ENCODE results near the gene RECK. TPM values are rescaled to one million over a fixed set of nuclear protein-coding genes. Genes with fewer than 3 reads are reported as not detected.
"Not testable (repeated sequence)": the region's sequence is repeated elsewhere in the genome, so short reads cannot be mapped to it uniquely, and the experiment has no call there.

RECK gene
- total RNA-seq, 1 experiment from 2014 or later = 10.3 TPM

DNA sequence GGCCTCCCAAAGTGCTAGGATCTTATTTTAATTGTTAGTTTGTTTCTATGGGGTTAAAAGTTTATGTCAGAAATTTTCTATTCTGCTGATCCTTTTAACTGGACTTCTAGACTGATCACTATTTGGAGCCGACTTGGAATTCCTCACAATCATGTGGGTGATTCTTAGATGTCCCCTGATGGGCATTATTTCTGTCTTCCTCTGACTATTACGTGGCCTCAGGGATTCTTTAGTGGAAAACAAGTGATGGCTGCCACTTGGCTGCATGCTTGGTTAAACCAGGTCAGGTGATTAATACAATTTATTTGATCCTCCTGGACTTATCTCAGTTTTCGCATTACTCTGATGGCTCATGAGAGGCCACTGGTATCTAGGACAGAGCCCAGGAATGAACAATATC lies 46.6 kb upstream of the RECK start:
- Histone ChIP-seq H2BK20ac (ENCODE audit: low read depth, low read length, poor library complexity, severe bottlenecking) (no peak overlapping the region), H4K8ac (replicated peaks; ENCODE audit: insufficient read length, low read depth, low read length) (no peak overlapping the region), H2AK5ac (ENCODE audit: insufficient read length, low read length) (no peak overlapping the region), H3K79me2 (ENCODE audit: insufficient read depth, low read length) (no peaks in the 10 kb centered on the region), H2BK120ac (ENCODE audit: low read depth, low read length, poor library complexity, severe bottlenecking) (no peak overlapping the region), H3K27ac (ENCODE audit: insufficient read length, low read depth, low read length) (no peak overlapping the region), H3K14ac (ENCODE audit: insufficient read depth, low read length) (no peak overlapping the region), H4K20me1 (ENCODE audit: control insufficient read depth, insufficient read depth, insufficient read length) (no peaks in the 10 kb centered on the region), H3K79me1 (ENCODE audit: insufficient read depth, low read depth, low read length, poor library complexity, severe bottlenecking) (no peaks in the 10 kb centered on the region), H4K91ac (ENCODE audit: insufficient read length, low read depth, low read length) (no peak overlapping the region), H2AFZ (ENCODE audit: low read length) (no peak overlapping the region), H3K4me2 (ENCODE audit: insufficient read depth, insufficient read length, low read length) (no peak overlapping the region), H3K4ac (ENCODE audit: low read depth, low read length) (no peak overlapping the region), H2BK5ac (ENCODE audit: insufficient read length, low read length) (no peak overlapping the region), H2BK15ac (ENCODE audit: low read depth, low read length) (no peak overlapping the region), H4K5ac (ENCODE audit: insufficient read length, low read depth, low read length) (no peak overlapping the region), H3K56ac (ENCODE audit: insufficient read length, low read depth, low read length) (no peak overlapping the region), H2BK12ac (ENCODE audit: insufficient read length, low read depth, low read length) (no peak overlapping the region), H3K27me3 (ENCODE audit: insufficient read depth, low read length) (no peaks in the 10 kb centered on the region), H3T11ph (ENCODE audit: low read length) (no peak overlapping the region), H3K9me3 (ENCODE audit: control insufficient read depth, low read depth, low read length) (no peaks in the 10 kb centered on the region), H3K18ac (ENCODE audit: insufficient read length, low read depth, low read length) (no peak overlapping the region), H3K23ac (ENCODE audit: insufficient read length, low read depth, low read length) (no peak overlapping the region), H3K23me2 (ENCODE audit: insufficient read length, low read depth, low read length, poor library complexity, severe bottlenecking) (no peaks in the 10 kb centered on the region), H3K9ac (ENCODE audit: extremely low read depth, insufficient read length, low read length) (no peak overlapping the region), H3K4me1 (ENCODE audit: insufficient read depth, low read length) (no peaks in the 10 kb centered on the region)
- WGBS (ENCODE audit: extremely low coverage, insufficient read length, low lambda C conversion rate) = no CpG with 5 or more reads among the region's 3 CpGs
- no peaks in the 10 kb centered on the region for H3K4me1 Mint-ChIP-seq
- H3K9me3 Mint-ChIP-seq = no peaks in the 10 kb centered on the region
- no peak for DNase-seq
- no peak overlapping the region for H3K4me3 Mint-ChIP-seq
- H3K36me3 Mint-ChIP-seq (ENCODE audit: insufficient read depth in 1 of 3, low read depth in 3 of 3) = no peaks in the 10 kb centered on the region
- TF ChIP-seq, protein P1, sequence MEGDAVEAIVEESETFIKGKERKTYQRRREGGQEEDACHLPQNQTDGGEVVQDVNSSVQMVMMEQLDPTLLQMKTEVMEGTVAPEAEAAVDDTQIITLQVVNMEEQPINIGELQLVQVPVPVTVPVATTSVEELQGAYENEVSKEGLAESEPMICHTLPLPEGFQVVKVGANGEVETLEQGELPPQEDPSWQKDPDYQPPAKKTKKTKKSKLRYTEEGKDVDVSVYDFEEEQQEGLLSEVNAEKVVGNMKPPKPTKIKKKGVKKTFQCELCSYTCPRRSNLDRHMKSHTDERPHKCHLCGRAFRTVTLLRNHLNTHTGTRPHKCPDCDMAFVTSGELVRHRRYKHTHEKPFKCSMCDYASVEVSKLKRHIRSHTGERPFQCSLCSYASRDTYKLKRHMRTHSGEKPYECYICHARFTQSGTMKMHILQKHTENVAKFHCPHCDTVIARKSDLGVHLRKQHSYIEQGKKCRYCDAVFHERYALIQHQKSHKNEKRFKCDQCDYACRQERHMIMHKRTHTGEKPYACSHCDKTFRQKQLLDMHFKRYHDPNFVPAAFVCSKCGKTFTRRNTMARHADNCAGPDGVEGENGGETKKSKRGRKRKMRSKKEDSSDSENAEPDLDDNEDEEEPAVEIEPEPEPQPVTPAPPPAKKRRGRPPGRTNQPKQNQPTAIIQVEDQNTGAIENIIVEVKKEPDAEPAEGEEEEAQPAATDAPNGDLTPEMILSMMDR (conservative IDR thresholded peaks at IDR 0.05) = no peak
- peaks cover 40% of the 10 kb centered on the region for H3K27me3 Mint-ChIP-seq (ENCODE audit: low read depth)
- no peak overlapping the region for H3K27ac Mint-ChIP-seq

DNA sequence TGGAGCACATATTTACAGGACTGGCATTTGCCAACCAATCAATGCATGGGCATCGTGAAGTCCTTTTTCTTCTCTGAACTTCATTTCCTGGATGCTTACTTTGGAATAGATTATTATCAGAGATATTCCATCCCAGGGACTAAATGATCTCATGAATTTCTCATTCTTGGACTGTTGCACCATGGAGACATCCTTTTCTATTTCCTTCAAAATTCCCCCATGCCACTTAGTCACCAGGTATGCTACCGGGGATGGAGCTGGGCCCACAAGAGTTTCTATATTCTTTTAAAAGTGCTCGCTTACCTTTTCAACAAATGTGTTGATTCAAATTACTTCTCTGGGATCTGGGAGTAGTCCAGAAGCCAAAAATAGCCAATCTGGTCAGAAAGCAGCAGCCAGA lies 43.6 kb upstream of the RECK start:
- H3K9ac ChIP-seq (ENCODE audit: extremely low read depth, insufficient read length, low read length); H3K4me1 ChIP-seq (ENCODE audit: insufficient read depth, low read length); H3K27ac ChIP-seq (ENCODE audit: insufficient read length, low read depth, low read length); H2BK20ac ChIP-seq (ENCODE audit: low read depth, low read length, poor library complexity, severe bottlenecking); H3K4me3 Mint-ChIP-seq; H2BK5ac ChIP-seq (ENCODE audit: insufficient read length, low read length); H3K4me1 Mint-ChIP-seq; H4K5ac ChIP-seq (ENCODE audit: insufficient read length, low read depth, low read length); H2AK5ac ChIP-seq (ENCODE audit: insufficient read length, low read length); H3K27ac Mint-ChIP-seq; H3K27me3 ChIP-seq (ENCODE audit: insufficient read depth, low read length); H3K79me2 ChIP-seq (ENCODE audit: insufficient read depth, low read length); H3K79me1 ChIP-seq (ENCODE audit: insufficient read depth, low read depth, low read length, poor library complexity, severe bottlenecking); H3K56ac ChIP-seq (ENCODE audit: insufficient read length, low read depth, low read length); H2BK12ac ChIP-seq (ENCODE audit: insufficient read length, low read depth, low read length); H2BK120ac ChIP-seq (ENCODE audit: low read depth, low read length, poor library complexity, severe bottlenecking); H4K91ac ChIP-seq (ENCODE audit: insufficient read length, low read depth, low read length); H3K18ac ChIP-seq (ENCODE audit: insufficient read length, low read depth, low read length); H3K9me3 Mint-ChIP-seq; H3T11ph ChIP-seq (ENCODE audit: low read length); H3K23me2 ChIP-seq (ENCODE audit: insufficient read length, low read depth, low read length, poor library complexity, severe bottlenecking); H3K9me3 ChIP-seq (ENCODE audit: control insufficient read depth, low read depth, low read length); H4K8ac ChIP-seq (replicated peaks; ENCODE audit: insufficient read length, low read depth, low read length); H3K23ac ChIP-seq (ENCODE audit: insufficient read length, low read depth, low read length); DNase-seq; H3K4ac ChIP-seq (ENCODE audit: low read depth, low read length); H2BK15ac ChIP-seq (ENCODE audit: low read depth, low read length); H4K20me1 ChIP-seq (ENCODE audit: control insufficient read depth, insufficient read depth, insufficient read length); H3K4me2 ChIP-seq (ENCODE audit: insufficient read depth, insufficient read length, low read length); H2AFZ ChIP-seq (ENCODE audit: low read length); H3K36me3 Mint-ChIP-seq (ENCODE audit: insufficient read depth in 1 of 3, low read depth in 3 of 3); H3K14ac ChIP-seq (ENCODE audit: insufficient read depth, low read length): not testable (repeated sequence)
- no CpG with 5 or more reads among the region's 3 CpGs for WGBS (ENCODE audit: extremely low coverage, insufficient read length, low lambda C conversion rate)
- H3K27me3 Mint-ChIP-seq (ENCODE audit: low read depth) = peaks cover 37% of the 10 kb centered on the region

All from H9 (cell line).